SK-N-SH (cell line): ENCODE data around the gene FREY1. TPM values are rescaled to one million over a fixed set of nuclear protein-coding genes. Genes with fewer than 3 reads are reported as not detected.

Source experiments
- CTCF ChIA-PET: fragments of 300-600, 350-600 bp; formaldehyde crosslinking; extraction: SDS; loops from one replicate; lab custom pipeline; 2021; lab: Yijun Ruan, JAX
- POLR2A ChIA-PET: fragments of 350-600 bp; sonication (Branson Sonifier 250); formaldehyde crosslinking; extraction: SDS; loops from one replicate; lab custom pipeline; 2020; ENCODE audit warnings: antibody characterized with exemption, inconsistent platforms; lab: Yijun Ruan, JAX
- DNase-seq: peaks from one replicate; pipeline ENCODE4 v3.0.0; 2012
- H2AFZ ChIP-seq: fragments of 200-600 bp; sonication (generic); 2 replicates; pipeline ENCODE4 v1.8.1; 2016; ENCODE audit warnings: antibody characterized with exemption, mild to moderate bottlenecking, low read depth
- H3F3A ChIP-seq: fragments of 200-600 bp; sonication (generic); replicated peaks from 2 replicates; pipeline ENCODE3; 2016; ENCODE audit warnings: antibody characterized with exemption, mild to moderate bottlenecking; ENCODE audit not compliant: insufficient read depth
- H3K27ac ChIP-seq, 2 experiments: fragments of 200-500 bp in 1 of 2; fragments of 200-600 bp in 1 of 2; sonication (Bioruptor generic) in 1 of 2; sonication (generic), shearing (Covaris generic) in 1 of 2; 2 replicates each; pipeline versions ENCODE4 v1.5.1 to v1.6.1; 2014 to 2016; ENCODE audit warnings: low read depth in 2 of 2, inconsistent platforms in 1 of 2, low read length in 1 of 2, mild to moderate bottlenecking in 1 of 2, mixed read lengths in 1 of 2
- H3K27me3 ChIP-seq: fragments of 200-600 bp; sonication (generic), shearing (Covaris generic); 2 replicates; pipeline ENCODE4 v1.6.1; 2016; ENCODE audit warnings: mixed run types; ENCODE audit not compliant: insufficient read depth
- H3K36me3 ChIP-seq, 2 experiments: fragments of 200-500 bp in 1 of 2; fragments of 200-600 bp in 1 of 2; sonication (Bioruptor generic) in 1 of 2; sonication (generic) in 1 of 2; replicated peaks in 1 of 2; 2 replicates each; pipeline versions ENCODE3 to v1.5.1; 2014 to 2016; ENCODE audit warnings: low read length in 1 of 2, mild to moderate bottlenecking in 1 of 2; ENCODE audit not compliant: insufficient read depth in 2 of 2, control insufficient read depth in 1 of 2
- H3K4me1 ChIP-seq, 2 experiments: fragments of 200-500 bp in 1 of 2; fragments of 200-600 bp in 1 of 2; sonication (Bioruptor generic) in 1 of 2; sonication (generic), shearing (Covaris generic) in 1 of 2; 2 replicates each; pipeline versions ENCODE4 v1.5.1 to v1.6.1; 2014 to 2016; ENCODE audit warnings: low read depth in 1 of 2, low read length in 1 of 2, mixed run types in 1 of 2; ENCODE audit not compliant: insufficient read depth in 2 of 2, control insufficient read depth in 1 of 2
- H3K4me2 ChIP-seq: fragments of 200-600 bp; sonication (generic), shearing (Covaris generic); 2 replicates; pipeline ENCODE4 v1.6.1; 2017; ENCODE audit warnings: mixed run types
- H3K4me3 ChIP-seq, 2 experiments: fragments of 200-500 bp in 1 of 2; fragments of 200-600 bp in 1 of 2; sonication (Bioruptor generic) in 1 of 2; sonication (generic), shearing (Covaris generic) in 1 of 2; 2 replicates each; pipeline versions ENCODE4 v1.5.1 to v1.8.1; 2014 to 2016; ENCODE audit warnings: low read depth in 2 of 2, inconsistent platforms in 1 of 2, low read length in 1 of 2, mild to moderate bottlenecking in 1 of 2, mixed read lengths in 1 of 2, moderate library complexity in 1 of 2
- H3K79me2 ChIP-seq: fragments of 200-600 bp; sonication (generic); 2 replicates; pipeline ENCODE4 v1.8.1; 2017; ENCODE audit warnings: mild to moderate bottlenecking; ENCODE audit not compliant: insufficient read depth
- H3K9ac ChIP-seq: fragments of 200-600 bp; sonication (generic); 2 replicates; pipeline ENCODE4 v1.6.1; 2017; ENCODE audit warnings: mixed run types
- H3K9me2 ChIP-seq: fragments of 200-600 bp; sonication (generic); 2 replicates; pipeline ENCODE4 v1.6.1; 2017; ENCODE audit warnings: mixed run types
- H3K9me3 ChIP-seq: fragments of 200-600 bp; sonication (generic); 2 replicates; pipeline ENCODE4 v1.6.1; 2017; ENCODE audit warnings: mixed run types, mild to moderate bottlenecking, moderate library complexity
- H4K20me1 ChIP-seq: fragments of 200-600 bp; sonication (generic); 2 replicates; pipeline ENCODE4 v1.6.1; 2017; ENCODE audit warnings: mild to moderate bottlenecking, mixed run types; ENCODE audit not compliant: insufficient read depth
- CHD2 ChIP-seq: fragments of 150-350 bp; IDR thresholded peaks from 2 replicates; pipeline ENCODE4 v1.6.1; 2018; ENCODE audit warnings: low read length; ENCODE audit not compliant: partially characterized antibody
- CTCF ChIP-seq: fragments of 200-600 bp; sonication (generic); IDR thresholded peaks from 2 replicates; pipeline ENCODE4 v1.6.1; 2017; ENCODE audit warnings: antibody characterized with exemption, mild to moderate bottlenecking, moderate library complexity
- EP300 ChIP-seq, 2 experiments: IDR thresholded peaks; 2 replicates each; pipeline versions ENCODE4 v1.4.0 to v1.6.1; 2012; ENCODE audit warnings: borderline replicate concordance in 1 of 2, low read depth in 1 of 2, low read length in 1 of 2
- FOXJ3 ChIP-seq: sonication (generic); formaldehyde crosslinking; IDR thresholded peaks from 2 replicates; pipeline ENCODE4 v1.5.1; 2020; ENCODE audit warnings: mild to moderate bottlenecking, missing genetic modification reagents
- FOXM1 ChIP-seq: IDR thresholded peaks from 2 replicates; pipeline ENCODE4 v1.4.0; 2012; ENCODE audit warnings: low read depth, mild to moderate bottlenecking
- GATA2 ChIP-seq: sonication (generic); formaldehyde crosslinking; IDR thresholded peaks from 2 replicates; pipeline ENCODE4 v1.5.0; 2020; ENCODE audit warnings: mild to moderate bottlenecking, missing genetic modification reagents
- IRF3 ChIP-seq: fragments of 150-350 bp; IDR thresholded peaks from 2 replicates; pipeline ENCODE4 v1.6.1; 2016; ENCODE audit warnings: mild to moderate bottlenecking, low read depth, low read length
- JUND ChIP-seq: IDR thresholded peaks from 2 replicates; pipeline ENCODE4 v1.4.0; 2012
- MEF2A ChIP-seq: IDR thresholded peaks from 2 replicates; pipeline ENCODE4 v1.4.0; 2012; ENCODE audit warnings: low read depth, borderline replicate concordance
- NFIC ChIP-seq: IDR thresholded peaks from 2 replicates; pipeline ENCODE4 v1.4.0; 2012; ENCODE audit warnings: borderline replicate concordance
- NRF1 ChIP-seq: IDR thresholded peaks from 2 replicates; pipeline ENCODE4 v1.6.1; 2012; ENCODE audit warnings: low read depth, mild to moderate bottlenecking, low read length
- PBX3 ChIP-seq: IDR thresholded peaks from 2 replicates; pipeline ENCODE4; 2012
- POLR2AphosphoS5 ChIP-seq: IDR thresholded peaks from 2 replicates; pipeline ENCODE4 v1.6.1; 2012; ENCODE audit warnings: low read depth, low read length
- RCOR1 ChIP-seq: fragments of 150-350 bp; IDR thresholded peaks from 2 replicates; pipeline ENCODE4 v1.6.1; 2017; ENCODE audit warnings: antibody characterized with exemption, low read length
- RFX5 ChIP-seq: IDR thresholded peaks from 2 replicates; pipeline ENCODE4 v1.6.1; 2012; ENCODE audit warnings: mild to moderate bottlenecking, improper control_type of control experiment, low read length
- RXRA ChIP-seq: IDR thresholded peaks from 2 replicates; pipeline ENCODE4 v1.4.0; 2012; ENCODE audit warnings: low read depth, mild to moderate bottlenecking, borderline replicate concordance
- SIN3A ChIP-seq: IDR thresholded peaks from 2 replicates; pipeline ENCODE4 v1.6.1; 2012; ENCODE audit warnings: low read depth, mild to moderate bottlenecking, low read length, moderate library complexity, borderline replicate concordance
- SMC3 ChIP-seq: IDR thresholded peaks from 2 replicates; pipeline ENCODE4 v1.6.1; 2012; ENCODE audit warnings: low read depth, low read length, improper control_type of control experiment
- TEAD4 ChIP-seq: IDR thresholded peaks from 2 replicates; pipeline ENCODE4 v1.4.0; 2012; ENCODE audit warnings: mild to moderate bottlenecking, borderline replicate concordance; ENCODE audit not compliant: insufficient read depth
- USF2 ChIP-seq: fragments of 150-350 bp; IDR thresholded peaks from 2 replicates; pipeline ENCODE4 v1.6.1; 2017; ENCODE audit warnings: antibody characterized with exemption, low read length, low read depth, borderline replicate concordance
- YY1 ChIP-seq: IDR thresholded peaks from 2 replicates; pipeline ENCODE4 v1.4.0; 2012; ENCODE audit warnings: low read depth, mild to moderate bottlenecking
- WGBS: methylation state at CpG from one replicate; pipeline ENCODE4 v1.1.6; 2017; ENCODE audit warnings: low lambda C conversion rate; 5-methylcytosine and 5-hydroxymethylcytosine counted together
- polyA plus RNA-seq, 3 experiments: library from polyadenylated mRNA; depleted of rRNA; stranded (reverse); fragments of >200 nt; gene quantifications; 2 replicates each; pipeline ENCODE4 v1.2.3, GENCODE V29; 2012

The FREY1 gene
- polyA plus RNA-seq, 1 of the 3 experiments (the other 2 are of a cell fraction), result 0.30 TPM

GRCh38 chr11:45894555-45895247, 12.4 kb downstream of the FREY1 start:
- Histone ChIP-seq H3K4me1 (peaks cover 6 to 32% of the 10 kb centered on the region in 2 experiments; a peak in 2 of 4 replicates), H2AFZ (no peak overlapping the region), H3K36me3 (no peaks in the 10 kb centered on the region), H3K27ac (no peak overlapping the region; a peak in 1 of 4 replicates), H3K4me2 (no peak overlapping the region), H3F3A (no peaks in the 10 kb centered on the region), H3K9ac (no peak overlapping the region)
- WGBS, result 67% methylated on average over 2 of the region's 6 CpGs
- CTCF ChIA-PET, result interaction anchor here (1.0 to 4.6 kb wide), 4 partner anchors 14 to 70 kb away, joined by 3 to 20 read pairs (median 8); no protein-coding TSS in a partner anchor
- peak; percentile 14 for DNase-seq
- POLR2A ChIA-PET, result no interaction called here
- TF ChIP-seq YY1 (no peak), CHD2 (no peak), NRF1 (no peak), JUND (no peak)
- TF ChIP-seq, all 33 proteins: peak for 0
- H3K27me3 ChIP-seq, result no peaks in the 10 kb centered on the region
- H3K9me3 ChIP-seq, result no peaks in the 10 kb centered on the region
- no peaks in the 10 kb centered on the region for H4K20me1 ChIP-seq
- no peak overlapping the region for H3K4me3 ChIP-seq
- no peaks in the 10 kb centered on the region for H3K9me2 ChIP-seq
- no peaks in the 10 kb centered on the region for H3K79me2 ChIP-seq

GRCh38 chr11:45892856-45893255, 14.2 kb downstream of the FREY1 start:
- H3K9ac ChIP-seq, result no peak overlapping the region
- H3K27me3 ChIP-seq, result no peaks in the 10 kb centered on the region
- ChIA-PET POLR2A (no interaction called here), CTCF (interaction anchor here (1.8 kb wide), 1 partner anchor 20 kb away, joined by 10 read pairs; no protein-coding TSS in a partner anchor)
- no peak overlapping the region for H3K27ac ChIP-seq
- 60% methylated on average over 4 of the region's 5 CpGs for WGBS
- H3K79me2 ChIP-seq, result no peaks in the 10 kb centered on the region
- H3K4me2 ChIP-seq, result no peak overlapping the region
- no peak overlapping the region for H2AFZ ChIP-seq
- H3K36me3 ChIP-seq, result no peaks in the 10 kb centered on the region
- no peaks in the 10 kb centered on the region for H3K9me2 ChIP-seq
- TF ChIP-seq JUND (no peak), SIN3A (no peak), RCOR1 (no peak), EP300 (IDR thresholded peaks at IDR 0.05; ENCODE audit: borderline replicate concordance in 1 of 2, low read depth in 1 of 2, low read length in 1 of 2) (no peak), CHD2 (no peak), PBX3 (no peak), CTCF (no peak), RXRA (no peak), IRF3 (no peak), NFIC (no peak), MEF2A (no peak), USF2 (no peak), POLR2AphosphoS5 (no peak), FOXJ3 (CRISPR knock-in tag) (no peak), YY1 (no peak), TEAD4 (no peak), SMC3 (no peak), FOXM1 (no peak), GATA2 (no peak), RFX5 (no peak)
- DNase-seq, result peak; percentile 2
- H3K4me3 ChIP-seq, result no peak overlapping the region
- H3K9me3 ChIP-seq, result no peaks in the 10 kb centered on the region
- H3K4me1 ChIP-seq, result peaks cover 0 to 19% of the 10 kb centered on the region in 2 experiments; a peak in 1 of 4 replicates
- H3F3A ChIP-seq, result no peaks in the 10 kb centered on the region
- no peaks in the 10 kb centered on the region for H4K20me1 ChIP-seq
